Measurements from ENCODE around the gene CHMP4B.

GRCh38 chr20:33842346-33842745 lies 31.2 kb downstream of the CHMP4B start:
- TF ChIP-seq CTCF (IDR thresholded peaks at IDR 0.05): no peak
- TF ChIP-seq ZBTB33 (IDR thresholded peaks at IDR 0.05; ENCODE audit: borderline replicate concordance, low read depth): no peak
- TF ChIP-seq TEAD4 (IDR thresholded peaks at IDR 0.05; ENCODE audit: borderline replicate concordance, insufficient read depth): no peak
- TF ChIP-seq ELF1 (IDR thresholded peaks at IDR 0.05): no peak
- TF ChIP-seq MXI1 (IDR thresholded peaks at IDR 0.05; ENCODE audit: low read depth, low read length): no peak
- TF ChIP-seq CHD2 (IDR thresholded peaks at IDR 0.05; ENCODE audit: low read length, partially characterized antibody): no peak
- no peak for TF ChIP-seq POLR2AphosphoS5 (IDR thresholded peaks at IDR 0.05; ENCODE audit: low read depth, low read length)
- no peak for TF ChIP-seq REST (IDR thresholded peaks at IDR 0.05; ENCODE audit: low read depth, low read length)
- TF ChIP-seq JUND (IDR thresholded peaks at IDR 0.05): no peak
- TF ChIP-seq GATA2 (CRISPR knock-in tag; IDR thresholded peaks at IDR 0.05): no peak
- no peak for TF ChIP-seq RXRA (IDR thresholded peaks at IDR 0.05; ENCODE audit: borderline replicate concordance, low read depth)
- TF ChIP-seq RFX5 (IDR thresholded peaks at IDR 0.05; ENCODE audit: low read length): no peak
- no peak for TF ChIP-seq EZH2phosphoT487 (IDR thresholded peaks at IDR 0.05; ENCODE audit: borderline replicate concordance, low read depth)

All from SK-N-SH (cell line).